Left renal cortex interstitium (tissue), 4 donors: ENCODE measurements around the gene NAA38. TPM values are rescaled to one million over a fixed set of nuclear protein-coding genes. Genes with fewer than 3 reads are reported as not detected.

Experiments used
- DNase-seq, 4 donors: peaks; one replicate each; pipeline ENCODE4 v3.0.0-alpha.2; 2013; ENCODE audit warnings: low read depth in 4 of 4, low spot score in 2 of 4, missing footprints in 1 of 4
- polyA plus RNA-seq, 4 donors: library from polyadenylated mRNA; unstranded; fragments of 120-200 nt; gene quantifications; one replicate each; pipeline ENCODE4 v1.2.1, GENCODE V29; 2013; ENCODE audit not compliant: insufficient read length in 4 of 4

Gene NAA38
- polyA plus RNA-seq, 4 donors: 68.9 to 144 (median 105) TPM

- DNase-seq: peak in 1 of 4 donors; percentile 29
Observed at GRCh38 chr17:7842380-7843256, 14.7 kb downstream of the NAA38 start.

GRCh38 chr17:7841915-7842379 lies 15.4 kb downstream of the NAA38 start:
- peak in 2 of 4 donors; percentile 88 to 89 for DNase-seq

- peak in 1 of 4 donors; percentile 31 for DNase-seq
Observed at GRCh38 chr17:7841396-7841914, 15.9 kb downstream of the NAA38 start.

GRCh38 chr17:7840875-7841274 lies 16.5 kb downstream of the NAA38 start:
- DNase-seq: no peak

GRCh38 chr17:7840441-7840840 lies 16.9 kb downstream of the NAA38 start:
- DNase-seq: no peak

- DNase-seq: no peak
Observed at GRCh38 chr17:7839876-7840261, 17.5 kb downstream of the NAA38 start.

- no peak for DNase-seq
Observed at GRCh38 chr17:7839190-7839875, 18.0 kb downstream of the NAA38 start.

GRCh38 chr17:7838090-7839075 lies 19.0 kb downstream of the NAA38 start:
- DNase-seq: peak in 1 of 4 donors; percentile 46

- DNase-seq: no peak
Observed at GRCh38 chr17:7837408-7838088, 19.8 kb downstream of the NAA38 start.

GRCh38 chr17:7836596-7837407 lies 20.6 kb downstream of the NAA38 start:
- peak in 3 of 4 donors; percentile 90 to 94 (median 90) for DNase-seq

- DNase-seq: peak in 1 of 4 donors; percentile 63
Observed at GRCh38 chr17:7835814-7836595, 21.4 kb downstream of the NAA38 start.

- DNase-seq: peak; percentile 95 to 99 (median 98)
Observed at GRCh38 chr17:7834957-7835813, 22.2 kb downstream of the NAA38 start.

GRCh38 chr17:7834542-7834956 lies 22.8 kb downstream of the NAA38 start:
- no peak for DNase-seq

- DNase-seq: peak in 3 of 4 donors; percentile 69 to 89 (median 82)
Observed at GRCh38 chr17:7833795-7834541, 23.4 kb downstream of the NAA38 start, which contains the start of gene KDM6B. Gene KDM6B (plus strand): TSS chr17:7834217. CDS start chr17:7845555, 11,338 bp downstream.

GRCh38 chr17:7833011-7833794 lies 24.2 kb downstream of the NAA38 start:
- DNase-seq: no peak
